BE2C (cell line): ENCODE results near the gene ZNF441.
"Not testable (repeated sequence)": the region's sequence is repeated elsewhere in the genome, so short reads cannot be mapped to it uniquely, and the experiment has no call there.

Experiments used
- DNase-seq: peaks from one replicate; pipeline ENCODE4 v3.0.0-alpha.2; 2020
- H3K27me3 ChIP-seq: fragments of 250-450 bp; sonication (Bioruptor Pico); 2 replicates; pipeline ENCODE4 v1.5.1; 2020; ENCODE audit warnings: mild to moderate bottlenecking
- H3K36me3 ChIP-seq: fragments of 250-450 bp; sonication (Bioruptor Pico); 2 replicates; pipeline ENCODE4 v1.5.1; 2020; ENCODE audit warnings: mild to moderate bottlenecking
- H3K4me1 ChIP-seq: fragments of 250-450 bp; sonication (Bioruptor Pico); 2 replicates; pipeline ENCODE4 v1.5.1; 2020
- H3K4me3 ChIP-seq: 2 replicates; pipeline ENCODE4 v1.5.1; 2011; ENCODE audit warnings: low read depth, low read length
- H3K9me3 ChIP-seq: fragments of 250-450 bp; sonication (Bioruptor Pico); 2 replicates; pipeline ENCODE4 v1.5.1; 2020
- CTCF ChIP-seq: IDR thresholded peaks from 2 replicates; pipeline ENCODE4 v1.5.1; 2012; ENCODE audit warnings: mild to moderate bottlenecking, low read depth, low read length

ZNF441 gene

GRCh38 chr19:11806354-11807098 lies 39.7 kb downstream of the ZNF441 start:
- no peaks in the 10 kb centered on the region; the same call in 1 of the 2 replicates for H3K36me3 ChIP-seq
- H3K9me3 ChIP-seq = peaks cover 8% of the 10 kb centered on the region
- TF ChIP-seq CTCF = no peak
- H3K27me3 ChIP-seq = no peaks in the 10 kb centered on the region
- no peak overlapping the region for H3K4me3 ChIP-seq
- H3K4me1 ChIP-seq = no peaks in the 10 kb centered on the region
- DNase-seq = no peak

- TF ChIP-seq CTCF = no peak
Measured at GRCh38 chr19:11807099-11807380, 40.2 kb downstream of the ZNF441 start.

DNA sequence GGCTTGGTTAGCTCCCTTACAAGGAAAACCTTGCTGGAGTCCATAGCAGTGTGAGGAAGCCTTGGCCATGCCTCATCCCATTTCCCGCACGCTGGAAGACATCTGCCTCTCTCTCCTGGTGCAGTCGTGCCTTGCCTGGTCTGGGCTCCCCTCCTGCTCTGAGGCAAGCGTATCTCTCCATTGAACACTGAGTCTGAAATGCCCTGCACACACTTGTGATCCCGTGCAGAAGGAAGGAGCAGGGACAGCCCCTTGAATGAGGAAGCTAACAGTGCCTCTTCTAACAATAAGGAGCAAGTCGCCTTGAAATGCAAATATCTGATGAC lies 46.9 kb downstream of the ZNF441 start:
- peak overlapping the region; percentile 94 for H3K4me3 ChIP-seq
- H3K9me3 ChIP-seq = no peaks in the 10 kb centered on the region
- H3K27me3 ChIP-seq = no peaks in the 10 kb centered on the region
- H3K4me1 ChIP-seq = no peaks in the 10 kb centered on the region
- TF ChIP-seq CTCF = no peak
- no peaks in the 10 kb centered on the region; the same call in none of the 2 replicates for H3K36me3 ChIP-seq
- DNase-seq = no peak

More at GRCh38 chr19:11807099-11807380, 40.2 kb downstream of the ZNF441 start:
- no peak overlapping the region for H3K4me3 ChIP-seq
- H3K36me3 ChIP-seq = no peaks in the 10 kb centered on the region; the same call in 1 of the 2 replicates
- H3K4me1 ChIP-seq = no peaks in the 10 kb centered on the region
- no peaks in the 10 kb centered on the region for H3K27me3 ChIP-seq
- H3K9me3 ChIP-seq = peaks cover 8% of the 10 kb centered on the region
- no peak for DNase-seq

DNA sequence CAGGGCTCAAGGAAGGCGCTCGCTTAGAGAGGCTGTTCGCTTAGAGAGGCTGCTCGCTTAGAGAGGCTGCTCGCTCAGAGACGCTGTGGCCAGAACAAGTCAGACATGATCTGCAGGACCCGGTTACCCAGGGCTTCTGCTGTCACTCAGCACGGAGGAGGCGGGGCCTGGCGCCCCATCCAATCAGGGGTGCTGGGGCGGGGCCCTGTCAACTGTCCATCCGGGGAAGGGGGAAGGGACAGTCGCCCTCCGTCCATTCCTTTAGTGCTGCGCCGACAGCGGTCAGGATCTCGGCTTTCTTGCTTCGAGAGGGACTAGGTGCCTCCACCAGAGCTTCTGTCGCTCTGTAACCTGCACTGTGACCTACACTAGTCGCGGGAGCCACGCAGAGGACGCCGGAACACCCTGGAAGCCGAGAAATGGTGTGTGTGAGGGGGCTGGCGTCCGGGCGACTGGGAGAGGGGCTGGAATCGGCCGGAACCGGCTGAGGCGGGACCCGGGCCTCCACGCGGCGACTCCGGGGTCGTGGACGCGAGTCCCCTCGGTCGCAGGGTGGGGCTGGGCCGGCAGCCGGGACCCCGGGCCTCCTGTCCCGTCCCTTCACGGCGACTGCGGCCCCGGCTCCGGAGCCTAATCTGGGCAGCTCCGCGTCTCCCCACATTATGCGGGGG lies 47.4 kb downstream of the ZNF441 start, which contains the start of gene ZNF440:
TSS of gene ZNF440 (plus strand) at position 245 of the 671 bp plus-strand sequence. CDS start at position 420, 175 bp downstream.
- peak; percentile 97 for DNase-seq
- H3K4me1 ChIP-seq = no peaks in the 10 kb centered on the region
- TF ChIP-seq CTCF = no peak
- peak within 1 kb of the TSS; percentile 94 for H3K4me3 ChIP-seq
- peaks cover 3% of the 10 kb centered on the region for H3K36me3 ChIP-seq
- H3K9me3 ChIP-seq = no peaks in the 10 kb centered on the region
- no peaks in the 10 kb centered on the region for H3K27me3 ChIP-seq

DNA sequence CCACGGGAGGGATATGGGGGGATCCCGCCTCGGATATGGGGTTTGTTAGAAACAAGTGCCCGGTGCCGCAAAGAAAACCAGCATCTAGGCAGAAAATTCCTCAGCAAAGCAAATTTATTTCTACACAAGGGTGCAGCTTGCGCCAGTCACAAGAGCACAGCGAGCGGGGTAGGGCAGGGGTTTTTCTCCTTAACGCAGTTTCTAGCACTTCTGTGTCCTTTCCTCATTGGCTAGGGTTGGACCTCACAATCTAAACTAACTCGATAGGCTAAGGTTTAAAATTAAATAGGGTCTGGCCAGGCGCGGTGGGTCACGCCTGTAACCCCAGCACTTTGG lies 47.9 kb downstream of the ZNF441 start:
- no peak for TF ChIP-seq CTCF
- no peaks in the 10 kb centered on the region for H3K4me1 ChIP-seq
- peak overlapping the region; percentile 94 for H3K4me3 ChIP-seq
- no peaks in the 10 kb centered on the region for H3K9me3 ChIP-seq
- H3K27me3 ChIP-seq = no peaks in the 10 kb centered on the region
- DNase-seq = peak; percentile 13
- peaks cover 6% of the 10 kb centered on the region for H3K36me3 ChIP-seq

- H3K27me3 ChIP-seq = no peaks in the 10 kb centered on the region
- TF ChIP-seq CTCF = no peak
- no peak overlapping the region for H3K4me3 ChIP-seq
- peaks cover 6% of the 10 kb centered on the region for H3K36me3 ChIP-seq
- peak; percentile 9 for DNase-seq
- H3K4me1 ChIP-seq = peaks cover 2% of the 10 kb centered on the region; the same call in 1 of the 2 replicates
- no peaks in the 10 kb centered on the region for H3K9me3 ChIP-seq
Measured at GRCh38 chr19:11821474-11822109, 54.8 kb downstream of the ZNF441 start.

DNA sequence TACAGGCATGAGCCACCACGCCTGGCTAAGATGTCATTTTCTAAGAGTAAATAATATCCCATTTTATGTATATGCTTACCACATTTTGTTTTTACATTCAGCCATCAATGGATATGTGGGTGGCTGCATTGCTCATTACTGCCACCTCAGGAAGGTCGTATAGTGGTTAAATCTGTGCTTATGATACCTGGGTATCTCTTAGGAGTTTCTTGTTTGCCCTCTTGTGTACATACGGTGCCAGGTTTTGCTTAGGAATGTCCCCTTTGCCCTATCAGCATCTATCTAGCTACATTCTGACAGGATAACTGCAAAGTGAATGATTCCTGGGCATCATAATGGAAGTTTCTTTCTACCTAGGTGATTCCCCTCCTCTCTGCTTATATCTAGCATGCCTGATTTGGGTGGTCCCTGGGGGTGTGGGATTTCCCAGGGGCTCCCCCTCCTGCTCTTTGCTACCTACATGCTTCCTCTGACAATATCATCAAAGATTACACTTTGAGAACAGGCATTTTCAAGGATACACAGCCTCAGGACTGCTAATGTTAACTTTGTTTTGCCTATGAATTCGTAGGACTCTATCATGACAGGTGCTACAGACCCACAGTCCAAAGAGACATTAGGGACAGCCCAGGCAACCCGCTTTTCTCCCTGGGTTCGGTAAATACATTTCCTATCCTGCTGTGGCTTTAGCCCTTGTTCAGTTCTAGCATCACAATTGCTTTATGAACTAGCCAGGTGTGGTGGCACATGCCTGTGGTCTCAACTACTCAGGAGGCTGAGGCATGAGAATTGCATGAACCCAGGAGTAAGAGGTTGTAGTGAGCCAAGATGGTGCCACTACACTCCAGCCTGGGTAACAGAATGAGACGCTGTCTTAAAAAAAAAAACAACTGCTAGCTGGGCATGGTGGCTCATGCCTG lies 62.4 kb downstream of the ZNF441 start:
- H3K4me3 ChIP-seq, H3K4me1 ChIP-seq, H3K27me3 ChIP-seq, H3K9me3 ChIP-seq, DNase-seq: not testable (repeated sequence)
- H3K36me3 ChIP-seq = peaks cover 12% of the 10 kb centered on the region
